Measurements from ENCODE around the gene ACAN.

The ACAN gene

GRCh38 chr15:88901508-88902220, 98.4 kb downstream of the ACAN start:
- in situ Hi-C loops (cut with HindIII; ENCODE audit: low sequenced_read_pairs): loop anchor here (25.0 kb wide), 1 partner anchor 111 kb away; no protein-coding TSS in a partner anchor
- no peak for TF ChIP-seq CTCF (IDR thresholded peaks at IDR 0.05; ENCODE audit: low read depth, low read length)
- H3K4me3 ChIP-seq (ENCODE audit: low read depth, low read length): no peak overlapping the region
- no peak for DNase-seq (ENCODE audit: low read depth, low spot score)

- in situ Hi-C loops (cut with HindIII; ENCODE audit: low sequenced_read_pairs): loop anchor here (25.0 kb wide), 1 partner anchor 110 kb away; no protein-coding TSS in a partner anchor
- H3K4me3 ChIP-seq (ENCODE audit: low read depth, low read length): no peak overlapping the region
- no peak for DNase-seq (ENCODE audit: low read depth, low spot score)
- no peak for TF ChIP-seq CTCF (IDR thresholded peaks at IDR 0.05; ENCODE audit: low read depth, low read length)
Observed at GRCh38 chr15:88902221-88902835, 99.1 kb downstream of the ACAN start.

GRCh38 chr15:88902846-88903245, 99.6 kb downstream of the ACAN start:
- H3K4me3 ChIP-seq (ENCODE audit: low read depth, low read length): no peak overlapping the region
- DNase-seq (ENCODE audit: low read depth, low spot score): no peak
- TF ChIP-seq CTCF (IDR thresholded peaks at IDR 0.05; ENCODE audit: low read depth, low read length): no peak
- in situ Hi-C loops (cut with HindIII; ENCODE audit: low sequenced_read_pairs): loop anchor here (25.0 kb wide), 1 partner anchor 109 kb away; no protein-coding TSS in a partner anchor

- no peak for TF ChIP-seq CTCF (IDR thresholded peaks at IDR 0.05; ENCODE audit: low read depth, low read length)
- DNase-seq (ENCODE audit: low read depth, low spot score): no peak
- no peak overlapping the region for H3K4me3 ChIP-seq (ENCODE audit: low read depth, low read length)
- in situ Hi-C loops (cut with HindIII; ENCODE audit: low sequenced_read_pairs): loop anchor here (25.0 kb wide), 1 partner anchor 108 kb away; no protein-coding TSS in a partner anchor
Observed at GRCh38 chr15:88904257-88904623, 101.0 kb downstream of the ACAN start.

GRCh38 chr15:88904624-88905327, 101.5 kb downstream of the ACAN start:
- TF ChIP-seq CTCF (IDR thresholded peaks at IDR 0.05; ENCODE audit: low read depth, low read length): peak; percentile 99
- peak; percentile 72 for DNase-seq (ENCODE audit: low read depth, low spot score)
- in situ Hi-C loops (cut with HindIII; ENCODE audit: low sequenced_read_pairs): loop anchor here (25.0 kb wide), 1 partner anchor 108 kb away; no protein-coding TSS in a partner anchor
- H3K4me3 ChIP-seq (ENCODE audit: low read depth, low read length): no peak overlapping the region

- DNase-seq (ENCODE audit: low read depth, low spot score): no peak
- no peak for TF ChIP-seq CTCF (IDR thresholded peaks at IDR 0.05; ENCODE audit: low read depth, low read length)
- no peak overlapping the region for H3K4me3 ChIP-seq (ENCODE audit: low read depth, low read length)
- in situ Hi-C loops (cut with HindIII; ENCODE audit: low sequenced_read_pairs): loop anchor here (25.0 kb wide), 1 partner anchor 107 kb away; no protein-coding TSS in a partner anchor
Observed at GRCh38 chr15:88905576-88905975, 102.3 kb downstream of the ACAN start.

All from astrocyte of the spinal cord (primary cell).